Measurements from ENCODE around the gene OR2B6. TPM values are rescaled to one million over a fixed set of nuclear protein-coding genes. Genes with fewer than 3 reads are reported as not detected.

Gene OR2B6
- total RNA-seq, 1 experiment from 2014 or later, result 0.78 TPM

DNA sequence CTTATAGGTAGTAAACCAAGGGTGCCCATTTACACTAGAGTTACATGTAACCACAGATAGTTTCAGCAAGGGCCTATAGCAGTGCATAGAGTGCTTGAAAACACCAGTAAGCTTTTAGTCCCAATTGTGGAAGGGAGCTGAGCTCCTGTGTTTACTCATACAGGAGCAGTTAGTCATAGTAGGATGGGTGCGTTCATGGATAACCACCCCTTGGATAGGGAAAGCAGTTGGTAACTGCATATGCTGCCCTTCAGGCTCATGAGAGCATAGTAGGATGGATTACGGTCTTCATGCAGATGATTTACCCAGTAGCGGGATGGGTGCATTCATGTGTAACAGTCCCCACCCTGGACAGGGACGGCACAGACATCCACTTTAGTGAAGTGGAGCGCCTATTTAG is 45.1 kb downstream of the OR2B6 start:
- CTCF ChIA-PET, result no interaction called here
- no peaks in the 10 kb centered on the region for H3K27me3 Mint-ChIP-seq (ENCODE audit: unreplicated experiment)
- H3K27ac Mint-ChIP-seq (ENCODE audit: unreplicated experiment), result no peak overlapping the region
- no peaks in the 10 kb centered on the region for H3K9me3 Mint-ChIP-seq (ENCODE audit: low read depth, unreplicated experiment)
- no peak for DNase-seq
- no peaks in the 10 kb centered on the region for H3K36me3 Mint-ChIP-seq (ENCODE audit: insufficient read depth, unreplicated experiment)
- BruUV-seq (replicated peaks), result no TSS peak
- H3K4me3 Mint-ChIP-seq (ENCODE audit: low read depth, unreplicated experiment), result no peak overlapping the region
- TF ChIP-seq CTCF (IDR thresholded peaks at IDR 0.05; ENCODE audit: unreplicated experiment), result no peak
- intact Hi-C loops (cut with micrococcal nuclease; ENCODE audit: unreplicated experiment), result no loop called here
- no peaks in the 10 kb centered on the region for H3K4me1 Mint-ChIP-seq (ENCODE audit: low read depth, unreplicated experiment)

DNA sequence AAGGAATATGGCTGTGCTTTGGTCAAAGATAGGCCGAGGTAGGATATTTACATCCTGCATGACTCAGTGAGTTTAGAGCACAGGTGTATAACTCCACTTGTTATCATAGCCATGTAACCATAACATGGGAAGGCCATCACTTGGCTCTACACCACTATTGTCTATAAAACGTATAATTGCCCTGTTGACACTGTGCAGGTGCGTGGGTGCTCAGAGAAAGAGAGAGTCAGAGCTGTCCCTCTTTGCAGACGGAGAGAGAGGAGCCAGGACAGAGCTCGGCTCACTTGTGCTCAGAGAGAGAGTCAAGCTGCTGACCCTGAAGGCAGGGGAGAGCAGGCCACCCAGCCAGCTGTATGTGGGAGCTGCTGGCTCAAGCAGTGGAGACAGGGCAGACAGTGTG is 46.0 kb downstream of the OR2B6 start:
- BruUV-seq (replicated peaks), result no TSS peak
- DNase-seq, result no peak
- Mint-ChIP-seq H3K36me3 (ENCODE audit: insufficient read depth, unreplicated experiment) (no peaks in the 10 kb centered on the region), H3K4me3 (ENCODE audit: low read depth, unreplicated experiment) (no peak overlapping the region), H3K9me3 (ENCODE audit: low read depth, unreplicated experiment) (no peaks in the 10 kb centered on the region), H3K27ac (ENCODE audit: unreplicated experiment) (no peak overlapping the region), H3K27me3 (ENCODE audit: unreplicated experiment) (no peaks in the 10 kb centered on the region), H3K4me1 (ENCODE audit: low read depth, unreplicated experiment) (no peaks in the 10 kb centered on the region)
- intact Hi-C loops (cut with micrococcal nuclease; ENCODE audit: unreplicated experiment), result no loop called here
- CTCF ChIA-PET, result no interaction called here
- TF ChIP-seq CTCF (IDR thresholded peaks at IDR 0.05; ENCODE audit: unreplicated experiment), result no peak

GRCh38 chr6:28003661-28004060 is 46.6 kb downstream of the OR2B6 start:
- Mint-ChIP-seq H3K9me3 (ENCODE audit: low read depth, unreplicated experiment) (peaks cover 3% of the 10 kb centered on the region), H3K4me3 (ENCODE audit: low read depth, unreplicated experiment) (no peak overlapping the region), H3K27ac (ENCODE audit: unreplicated experiment) (no peak overlapping the region), H3K27me3 (ENCODE audit: unreplicated experiment) (no peaks in the 10 kb centered on the region), H3K4me1 (ENCODE audit: low read depth, unreplicated experiment) (no peaks in the 10 kb centered on the region), H3K36me3 (ENCODE audit: insufficient read depth, unreplicated experiment) (no peaks in the 10 kb centered on the region)
- no peak for DNase-seq
- CTCF ChIA-PET, result no interaction called here
- no TSS peak for BruUV-seq (replicated peaks)
- intact Hi-C loops (cut with micrococcal nuclease; ENCODE audit: unreplicated experiment), result no loop called here
- no peak for TF ChIP-seq CTCF (IDR thresholded peaks at IDR 0.05; ENCODE audit: unreplicated experiment)

DNA sequence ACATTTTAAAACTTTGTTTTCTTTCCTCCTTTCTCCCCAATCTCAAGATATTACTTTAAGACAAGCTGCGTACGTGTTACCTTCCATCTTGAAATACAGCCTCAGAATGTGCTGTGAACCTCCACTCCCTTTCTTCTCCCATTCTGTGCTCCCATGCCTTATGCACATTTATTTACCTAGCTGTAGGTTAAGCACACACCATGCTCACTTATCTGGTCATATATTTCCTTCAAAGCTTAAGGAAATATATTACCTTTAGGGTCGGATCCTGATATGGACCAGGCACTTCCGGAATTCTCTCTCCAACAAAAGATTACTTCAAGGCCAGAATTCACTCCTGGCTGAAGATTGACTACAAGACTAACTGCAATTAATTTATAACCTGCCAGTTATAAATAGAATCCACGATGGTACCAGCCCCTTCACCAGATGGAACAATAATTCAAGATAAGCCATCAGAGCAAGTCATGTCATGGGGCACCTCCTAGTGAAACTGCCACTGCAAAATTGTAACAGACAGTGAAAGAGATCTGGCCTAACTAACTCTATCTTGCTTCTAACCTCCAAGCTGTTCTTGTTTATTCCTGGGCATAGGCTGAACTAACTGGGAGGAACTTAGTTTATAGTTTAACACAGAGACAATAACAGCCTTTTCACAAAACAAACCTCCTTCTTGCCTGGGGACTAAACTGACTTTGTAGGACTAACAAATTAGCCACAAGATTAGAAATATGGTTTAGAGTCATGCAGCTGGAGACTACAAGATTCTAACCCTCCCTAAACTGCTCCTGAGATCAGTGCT is 47.5 kb downstream of the OR2B6 start:
- no peaks in the 10 kb centered on the region for H3K27me3 Mint-ChIP-seq (ENCODE audit: unreplicated experiment)

More for the DNA sequence above, 47.5 kb downstream of the OR2B6 start:
- Mint-ChIP-seq H3K9me3 (ENCODE audit: low read depth, unreplicated experiment) (peaks cover 3% of the 10 kb centered on the region), H3K27ac (ENCODE audit: unreplicated experiment) (no peak overlapping the region), H3K4me1 (ENCODE audit: low read depth, unreplicated experiment) (no peaks in the 10 kb centered on the region), H3K36me3 (ENCODE audit: insufficient read depth, unreplicated experiment) (no peaks in the 10 kb centered on the region), H3K4me3 (ENCODE audit: low read depth, unreplicated experiment) (no peak overlapping the region)
- TF ChIP-seq CTCF (IDR thresholded peaks at IDR 0.05; ENCODE audit: unreplicated experiment), result no peak
- BruUV-seq (replicated peaks), result no TSS peak
- intact Hi-C loops (cut with micrococcal nuclease; ENCODE audit: unreplicated experiment), result no loop called here
- CTCF ChIA-PET, result no interaction called here
- DNase-seq, result no peak
